Nucleus accumbens (tissue), 56 donors: ENCODE measurements around the gene PYGO2.
A peak's percentile ranks its signal among the peaks of the same experiment; 100 is the strongest.
"Not testable (repeated sequence)": the region's sequence is repeated elsewhere in the genome, so short reads cannot be mapped to it uniquely, and the experiment has no call there.

Experiments
- DNase-seq, 56 donors: peaks; one replicate each; lab custom pipeline; 2025; lab: John Stamatoyannopoulos, UW

PYGO2 gene

GRCh38 chr1:154926201-154926600 is 35.4 kb downstream of the PYGO2 start:
- no peak for DNase-seq

- no peak for DNase-seq
Measured at GRCh38 chr1:154925335-154926170, 36.0 kb downstream of the PYGO2 start.

GRCh38 chr1:154923695-154924094 is 37.9 kb downstream of the PYGO2 start:
- no peak for DNase-seq

GRCh38 chr1:154913273-154913672 is 48.3 kb downstream of the PYGO2 start:
- DNase-seq = no peak

- DNase-seq = no peak
Measured at GRCh38 chr1:154912755-154913154, 48.8 kb downstream of the PYGO2 start.

GRCh38 chr1:154911691-154912550 is 49.7 kb downstream of the PYGO2 start:
- peak in 2 of 56 donors; percentile 3 to 14 for DNase-seq

GRCh38 chr1:154910851-154911250 is 50.7 kb downstream of the PYGO2 start:
- DNase-seq = no peak

GRCh38 chr1:154908937-154909336 is 52.6 kb downstream of the PYGO2 start:
- no peak for DNase-seq

- not testable (repeated sequence) for DNase-seq
Measured at GRCh38 chr1:154908129-154908528, 53.5 kb downstream of the PYGO2 start.
